Measurements from ENCODE around the gene HSPB9. TPM values are rescaled to one million over a fixed set of nuclear protein-coding genes. Genes with fewer than 3 reads are reported as not detected.

Gene HSPB9
- total RNA-seq, 1 donor from 2014 or later = 0.65 TPM

- H3K27me3 ChIP-seq = no peaks in the 10 kb centered on the region
- no peak overlapping the region for H3K4me2 ChIP-seq
- no peaks in the 10 kb centered on the region for H4K20me1 ChIP-seq (ENCODE audit: low read depth)
- H3F3A ChIP-seq (ENCODE audit: low read depth) = peaks cover 12% of the 10 kb centered on the region
- Mint-ChIP-seq H3K4me3 (no peak overlapping the region), H3K4me1 (peaks cover 27% of the 10 kb centered on the region), H3K9me3 (no peaks in the 10 kb centered on the region), H3K27me3 (ENCODE audit: insufficient read depth, low read depth) (peaks cover 10% of the 10 kb centered on the region), H3K36me3 (no peaks in the 10 kb centered on the region), H3K27ac (peak overlapping the region; percentile 42)
- H3K79me2 ChIP-seq (ENCODE audit: low read depth) = no peaks in the 10 kb centered on the region
- TF ChIP-seq CTCF (IDR thresholded peaks at IDR 0.05) (no peak), EZH2phosphoT487 (IDR thresholded peaks at IDR 0.05) (no peak), EZH2 (IDR thresholded peaks at IDR 0.05) (no peak)
- H3K27ac ChIP-seq = no peak overlapping the region
- no peak for DNase-seq (ENCODE audit: low spot score)
- no peaks in the 10 kb centered on the region for H3K4me1 ChIP-seq
- no peaks in the 10 kb centered on the region for H3K9me3 ChIP-seq (ENCODE audit: low read depth)
- no peak overlapping the region for H3K9ac ChIP-seq
- H3K36me3 ChIP-seq = no peaks in the 10 kb centered on the region
- no peak overlapping the region for H3K4me3 ChIP-seq
- H2AFZ ChIP-seq (replicated peaks) = no peak overlapping the region
Measured at GRCh38 chr17:42159796-42160530, 37.4 kb downstream of the HSPB9 start.

DNA sequence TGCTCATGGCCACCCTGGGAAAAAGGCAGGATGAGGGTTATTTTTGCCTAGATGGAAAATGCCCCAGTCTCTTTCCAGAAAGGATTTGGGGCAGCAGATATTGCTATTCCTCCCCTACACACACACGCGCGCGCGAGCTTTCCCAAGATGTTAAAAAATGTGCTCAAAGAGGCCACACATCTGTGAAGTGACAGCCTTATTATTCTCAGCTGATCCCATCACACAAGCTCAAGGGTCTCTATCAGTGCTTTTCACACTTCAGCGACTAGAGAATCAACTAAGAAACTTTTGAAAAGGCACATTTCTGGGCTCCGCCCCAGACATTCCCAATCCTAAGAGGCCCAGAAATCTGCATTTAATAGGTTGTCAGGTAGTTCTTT, 37.9 kb downstream of the HSPB9 start:
- H3K36me3 Mint-ChIP-seq = no peaks in the 10 kb centered on the region
- H2AFZ ChIP-seq (replicated peaks) = no peak overlapping the region
- no peaks in the 10 kb centered on the region for H3K36me3 ChIP-seq
- DNase-seq (ENCODE audit: low spot score) = no peak
- no peak overlapping the region for H3K9ac ChIP-seq
- no peaks in the 10 kb centered on the region for H3K27me3 ChIP-seq
- H3K9me3 ChIP-seq (ENCODE audit: low read depth) = no peaks in the 10 kb centered on the region
- TF ChIP-seq CTCF (IDR thresholded peaks at IDR 0.05) = no peak
- no peak for TF ChIP-seq EZH2phosphoT487 (IDR thresholded peaks at IDR 0.05)
- no peak for TF ChIP-seq EZH2 (IDR thresholded peaks at IDR 0.05)
- H4K20me1 ChIP-seq (ENCODE audit: low read depth) = no peaks in the 10 kb centered on the region
- peaks cover 26% of the 10 kb centered on the region for H3K4me1 Mint-ChIP-seq
- no peak overlapping the region for H3K4me3 ChIP-seq
- H3K4me2 ChIP-seq = no peak overlapping the region
- H3K4me1 ChIP-seq = no peaks in the 10 kb centered on the region
- peaks cover 11% of the 10 kb centered on the region for H3K27me3 Mint-ChIP-seq (ENCODE audit: insufficient read depth, low read depth)
- H3K79me2 ChIP-seq (ENCODE audit: low read depth) = no peaks in the 10 kb centered on the region
- no peak overlapping the region for H3K27ac ChIP-seq
- H3K27ac Mint-ChIP-seq = peak overlapping the region; percentile 42
- H3K9me3 Mint-ChIP-seq = no peaks in the 10 kb centered on the region
- H3K4me3 Mint-ChIP-seq = peak overlapping the region; percentile 31
- H3F3A ChIP-seq (ENCODE audit: low read depth) = peaks cover 9% of the 10 kb centered on the region

GRCh38 chr17:42163113-42163512, 40.5 kb downstream of the HSPB9 start:
- Mint-ChIP-seq H3K4me3 (peak overlapping the region; percentile 50), H3K36me3 (no peaks in the 10 kb centered on the region), H3K27me3 (ENCODE audit: insufficient read depth, low read depth) (peaks cover 17% of the 10 kb centered on the region), H3K27ac (peak overlapping the region; percentile 85), H3K4me1 (peaks cover 19% of the 10 kb centered on the region), H3K9me3 (no peaks in the 10 kb centered on the region)
- no peaks in the 10 kb centered on the region for H3F3A ChIP-seq (ENCODE audit: low read depth)
- H3K36me3 ChIP-seq = no peaks in the 10 kb centered on the region
- H2AFZ ChIP-seq (replicated peaks) = no peak overlapping the region
- H3K27me3 ChIP-seq = no peaks in the 10 kb centered on the region
- no peaks in the 10 kb centered on the region for H3K9me3 ChIP-seq (ENCODE audit: low read depth)
- no peaks in the 10 kb centered on the region for H3K79me2 ChIP-seq (ENCODE audit: low read depth)
- no peaks in the 10 kb centered on the region for H3K4me1 ChIP-seq
- TF ChIP-seq CTCF (IDR thresholded peaks at IDR 0.05) = peak; percentile 63
- no peak for TF ChIP-seq EZH2 (IDR thresholded peaks at IDR 0.05)
- DNase-seq (ENCODE audit: low spot score) = peak; percentile 60
- H3K9ac ChIP-seq = no peak overlapping the region
- no peaks in the 10 kb centered on the region for H4K20me1 ChIP-seq (ENCODE audit: low read depth)
- no peak overlapping the region for H3K4me3 ChIP-seq
- H3K4me2 ChIP-seq = no peak overlapping the region
- H3K27ac ChIP-seq = no peak overlapping the region
